ENCODE results near the gene ANO2.

GRCh38 chr12:5910790-5911548 lies 34.1 kb downstream of the ANO2 start:
- TF ChIP-seq CTCF (IDR thresholded peaks at IDR 0.05; ENCODE audit: low read depth, low read length), result no peak
- no peak for TF ChIP-seq EZH2phosphoT487 (IDR thresholded peaks at IDR 0.05; ENCODE audit: low read depth)
